DOHH2 (cell line): ENCODE data around the gene ANKRD39.
A peak's percentile ranks its signal among the peaks of the same experiment; 100 is the strongest.

Experiments used
- H3F3A ChIP-seq: fragments of 200-600 bp; sonication (generic), shearing (Covaris generic); 2 replicates; pipeline ENCODE4 v1.6.0; 2016; ENCODE audit warnings: antibody characterized with exemption, mild to moderate bottlenecking; ENCODE audit not compliant: control insufficient read depth, insufficient read depth
- H3K27ac ChIP-seq: fragments of 200-600 bp; sonication (generic); 2 replicates; pipeline ENCODE4 v1.5.1; 2014; ENCODE audit warnings: low read depth, mild to moderate bottlenecking, low read length, moderate library complexity
- H3K27me3 ChIP-seq: fragments of 200-600 bp; sonication (generic); 2 replicates; pipeline ENCODE4 v1.6.1; 2014; ENCODE audit warnings: mild to moderate bottlenecking, low read length, mixed read lengths; ENCODE audit not compliant: control insufficient read depth
- H3K36me3 ChIP-seq: fragments of 200-600 bp; sonication (generic); 2 replicates; pipeline ENCODE4 v1.6.1; 2014; ENCODE audit warnings: mild to moderate bottlenecking, low read length, moderate library complexity, mixed read lengths; ENCODE audit not compliant: control insufficient read depth
- H3K4me1 ChIP-seq: fragments of 200-600 bp; sonication (generic); 2 replicates; pipeline ENCODE4 v1.6.1; 2014; ENCODE audit warnings: mild to moderate bottlenecking, low read length, mixed read lengths; ENCODE audit not compliant: control insufficient read depth
- H3K4me2 ChIP-seq: fragments of 200-600 bp; sonication (generic); 2 replicates; pipeline ENCODE4 v1.6.0; 2014; ENCODE audit warnings: mild to moderate bottlenecking, low read length, moderate library complexity
- H3K4me3 ChIP-seq: fragments of 200-600 bp; sonication (generic); 2 replicates; pipeline ENCODE4 v1.5.1; 2014; ENCODE audit warnings: mild to moderate bottlenecking, low read length, mixed read lengths
- H3K79me2 ChIP-seq: fragments of 200-600 bp; sonication (generic); 2 replicates; pipeline ENCODE4 v1.6.1; 2014; ENCODE audit warnings: mild to moderate bottlenecking, low read length, mixed read lengths; ENCODE audit not compliant: control insufficient read depth
- H3K9me2 ChIP-seq: fragments of 200-600 bp; sonication (generic); replicated peaks from 2 replicates; pipeline ENCODE4 v1.6.1; 2014; ENCODE audit warnings: mild to moderate bottlenecking, low read length, mixed read lengths; ENCODE audit not compliant: control insufficient read depth
- H3K9me3 ChIP-seq: fragments of 200-600 bp; sonication (generic); 2 replicates; pipeline ENCODE4 v1.6.1; 2014; ENCODE audit warnings: antibody characterized with exemption, low read length, mixed read lengths; ENCODE audit not compliant: control insufficient read depth, insufficient read depth
- H4K20me1 ChIP-seq: fragments of 200-600 bp; sonication (generic); 2 replicates; pipeline ENCODE4 v1.6.0; 2014; ENCODE audit warnings: low read depth, mild to moderate bottlenecking, antibody characterized with exemption, low read length, moderate library complexity; ENCODE audit not compliant: control insufficient read depth, insufficient read depth
- EZH2phosphoT487 ChIP-seq: fragments of 200-600 bp; sonication (generic); IDR thresholded peaks from 2 replicates; pipeline ENCODE4 v1.6.1; 2017; ENCODE audit warnings: borderline replicate concordance, mild to moderate bottlenecking, antibody characterized with exemption, low read length, moderate library complexity, mixed read lengths
- TF ChIP-seq, protein P1 (sequence below): fragments of 200-600 bp; sonication (generic); IDR thresholded peaks from one replicate; pipeline ENCODE4 v1.5.1; 2014; ENCODE audit warnings: antibody characterized with exemption, mild to moderate bottlenecking, low read depth, low read length; ENCODE audit not compliant: poor library complexity, severe bottlenecking

ANKRD39 gene

GRCh38 chr2:96859099-96859649, 1.4 kb upstream of the ANKRD39 start:
- TF ChIP-seq, protein P1, sequence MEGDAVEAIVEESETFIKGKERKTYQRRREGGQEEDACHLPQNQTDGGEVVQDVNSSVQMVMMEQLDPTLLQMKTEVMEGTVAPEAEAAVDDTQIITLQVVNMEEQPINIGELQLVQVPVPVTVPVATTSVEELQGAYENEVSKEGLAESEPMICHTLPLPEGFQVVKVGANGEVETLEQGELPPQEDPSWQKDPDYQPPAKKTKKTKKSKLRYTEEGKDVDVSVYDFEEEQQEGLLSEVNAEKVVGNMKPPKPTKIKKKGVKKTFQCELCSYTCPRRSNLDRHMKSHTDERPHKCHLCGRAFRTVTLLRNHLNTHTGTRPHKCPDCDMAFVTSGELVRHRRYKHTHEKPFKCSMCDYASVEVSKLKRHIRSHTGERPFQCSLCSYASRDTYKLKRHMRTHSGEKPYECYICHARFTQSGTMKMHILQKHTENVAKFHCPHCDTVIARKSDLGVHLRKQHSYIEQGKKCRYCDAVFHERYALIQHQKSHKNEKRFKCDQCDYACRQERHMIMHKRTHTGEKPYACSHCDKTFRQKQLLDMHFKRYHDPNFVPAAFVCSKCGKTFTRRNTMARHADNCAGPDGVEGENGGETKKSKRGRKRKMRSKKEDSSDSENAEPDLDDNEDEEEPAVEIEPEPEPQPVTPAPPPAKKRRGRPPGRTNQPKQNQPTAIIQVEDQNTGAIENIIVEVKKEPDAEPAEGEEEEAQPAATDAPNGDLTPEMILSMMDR: no peak
- TF ChIP-seq EZH2phosphoT487: no peak
- no peaks in the 10 kb centered on the region for H3K9me3 ChIP-seq
- no peak overlapping the region for H3K27ac ChIP-seq
- H3K79me2 ChIP-seq: peaks cover 16% of the 10 kb centered on the region
- H3K4me3 ChIP-seq: peak overlapping the region; percentile 83; the same call in 1 of the 2 replicates
- H4K20me1 ChIP-seq: no peaks in the 10 kb centered on the region; the same call in 1 of the 2 replicates
- H3K9me2 ChIP-seq: no peaks in the 10 kb centered on the region
- H3K4me2 ChIP-seq: peak overlapping the region; percentile 58
- peaks cover 14% of the 10 kb centered on the region for H3K27me3 ChIP-seq
- H3K36me3 ChIP-seq: no peaks in the 10 kb centered on the region
- H3K4me1 ChIP-seq: peaks cover 22% of the 10 kb centered on the region
- no peaks in the 10 kb centered on the region for H3F3A ChIP-seq

- peak overlapping the region; percentile 75 for H3K27ac ChIP-seq
- no peaks in the 10 kb centered on the region; the same call in 1 of the 2 replicates for H4K20me1 ChIP-seq
- no peaks in the 10 kb centered on the region for H3F3A ChIP-seq
- H3K9me3 ChIP-seq: no peaks in the 10 kb centered on the region
- no peaks in the 10 kb centered on the region for H3K9me2 ChIP-seq
- TF ChIP-seq EZH2phosphoT487: no peak
- TF ChIP-seq, protein P1: no peak
- H3K27me3 ChIP-seq: peaks cover 14% of the 10 kb centered on the region
- H3K4me2 ChIP-seq: peak overlapping the region; percentile 99
- H3K36me3 ChIP-seq: peaks cover 12% of the 10 kb centered on the region
- peaks cover 16% of the 10 kb centered on the region for H3K79me2 ChIP-seq
- H3K4me3 ChIP-seq: peak overlapping the region; percentile 83
- peaks cover 22% of the 10 kb centered on the region for H3K4me1 ChIP-seq
These were observed 795 bp downstream of the ANKRD39 start for GRCh38 chr2:96856776-96857666.

GRCh38 chr2:96853321-96853720, 4.5 kb downstream of the ANKRD39 start:
- H3K27me3 ChIP-seq: no peaks in the 10 kb centered on the region
- no peaks in the 10 kb centered on the region for H3K9me2 ChIP-seq
- peaks cover 21% of the 10 kb centered on the region for H3K36me3 ChIP-seq
- H3K27ac ChIP-seq: no peak overlapping the region
- H3K4me1 ChIP-seq: peaks cover 15% of the 10 kb centered on the region
- H3K9me3 ChIP-seq: no peaks in the 10 kb centered on the region
- H3K4me2 ChIP-seq: no peak overlapping the region
- no peak overlapping the region for H3K4me3 ChIP-seq
- H3F3A ChIP-seq: no peaks in the 10 kb centered on the region
- peaks cover 16% of the 10 kb centered on the region for H3K79me2 ChIP-seq
- TF ChIP-seq, protein P1: no peak
- TF ChIP-seq EZH2phosphoT487: no peak
- no peaks in the 10 kb centered on the region; the same call in 1 of the 2 replicates for H4K20me1 ChIP-seq
